GM23338 (cell line): ENCODE data around the gene NKAIN2. TPM values are rescaled to one million over a fixed set of nuclear protein-coding genes. Genes with fewer than 3 reads are reported as not detected.

Source experiments
- ATAC-seq: fragments of 200-7000 bp; cut with Tn5 transposase; 3 replicates; pipeline ENCODE4 v1.9.1; 2020
- DNase-seq: peaks from one replicate; pipeline ENCODE4 v3.0.0-alpha.2; 2015; ENCODE audit warnings: low spot score
- H2AFZ ChIP-seq: fragments of 200-600 bp; sonication (generic); 2 replicates; pipeline ENCODE4 v1.8.0; 2016; ENCODE audit warnings: antibody characterized with exemption, mild to moderate bottlenecking, moderate library complexity
- H3F3A ChIP-seq: fragments of 200-600 bp; sonication (generic); replicated peaks from 2 replicates; pipeline ENCODE4 v1.8.0; 2017; ENCODE audit warnings: antibody characterized with exemption, mixed run types, low read depth
- H3K27ac ChIP-seq: fragments of 200-600 bp; sonication (generic); 2 replicates; pipeline ENCODE4 v1.6.1; 2016; ENCODE audit warnings: low read depth
- H3K27me3 ChIP-seq: fragments of 200-600 bp; sonication (generic); 2 replicates; pipeline ENCODE4 v1.8.0; 2016; ENCODE audit warnings: mild to moderate bottlenecking, mixed run types, moderate library complexity; ENCODE audit not compliant: insufficient read depth
- H3K36me3 ChIP-seq: fragments of 200-600 bp; sonication (generic); 2 replicates; pipeline ENCODE4 v1.8.0; 2016; ENCODE audit warnings: mild to moderate bottlenecking; ENCODE audit not compliant: insufficient read depth
- H3K4me1 ChIP-seq: fragments of 200-600 bp; sonication (generic); 2 replicates; pipeline ENCODE4 v1.8.0; 2016; ENCODE audit warnings: mild to moderate bottlenecking, moderate library complexity; ENCODE audit not compliant: insufficient read depth
- H3K4me2 ChIP-seq: fragments of 200-600 bp; sonication (generic); 2 replicates; pipeline ENCODE4 v1.7.1; 2017; ENCODE audit warnings: mixed run types
- H3K4me3 ChIP-seq: fragments of 200-600 bp; sonication (generic); 2 replicates; pipeline ENCODE4 v1.6.1; 2016; ENCODE audit warnings: mixed run types
- H3K79me2 ChIP-seq: fragments of 200-600 bp; sonication (generic); replicated peaks from 2 replicates; pipeline ENCODE4 v1.8.0; 2017; ENCODE audit warnings: mild to moderate bottlenecking; ENCODE audit not compliant: insufficient read depth
- H3K9me2 ChIP-seq: fragments of 200-600 bp; sonication (generic); 2 replicates; pipeline ENCODE4 v1.8.0; 2017; ENCODE audit not compliant: insufficient read depth
- H4K20me1 ChIP-seq: fragments of 200-600 bp; sonication (generic); replicated peaks from 2 replicates; pipeline ENCODE4 v1.8.0; 2017; ENCODE audit warnings: mild to moderate bottlenecking; ENCODE audit not compliant: insufficient read depth
- H3K27ac Mint-ChIP-seq: 2 replicates; pipeline ENCODE4 v1.8.0; 2020; ENCODE audit warnings: inconsistent platforms, mild to moderate bottlenecking, moderate library complexity, mixed read lengths
- H3K27me3 Mint-ChIP-seq: 3 replicates; pipeline ENCODE4 v1.8.0; 2022; ENCODE audit warnings: low read depth, mild to moderate bottlenecking, moderate library complexity, mixed read lengths, inconsistent platforms; ENCODE audit not compliant: insufficient read depth, poor library complexity
- H3K36me3 Mint-ChIP-seq: 3 replicates; pipeline ENCODE4 v1.8.0; 2021; ENCODE audit warnings: low read depth, mild to moderate bottlenecking, inconsistent platforms, moderate library complexity, mixed read lengths
- H3K4me1 Mint-ChIP-seq: 3 replicates; pipeline ENCODE4 v1.8.0; 2020; ENCODE audit warnings: mild to moderate bottlenecking, inconsistent platforms, mixed read lengths
- H3K4me3 Mint-ChIP-seq: 3 replicates; pipeline ENCODE4 v1.8.0; 2021; ENCODE audit warnings: moderate library complexity, mild to moderate bottlenecking, inconsistent platforms, mixed read lengths
- H3K9me3 Mint-ChIP-seq: 3 replicates; pipeline ENCODE4 v1.8.0; 2020; ENCODE audit warnings: moderate library complexity, mild to moderate bottlenecking, inconsistent platforms, mixed read lengths
- CREB1 ChIP-seq: fragments of 250-450 bp; sonication (Bioruptor Pico); IDR thresholded peaks from 2 replicates; pipeline ENCODE4 v1.5.0; 2020; ENCODE audit warnings: low read depth, mild to moderate bottlenecking, moderate library complexity
- CTCF ChIP-seq, 2 experiments: fragments of 200-600 bp in 1 of 2; sonication (generic) in 1 of 2; conservative IDR thresholded peaks; 2 replicates each; pipeline versions ENCODE4 v1.5.1 to v1.6.1; 2016 to 2017; ENCODE audit warnings: antibody characterized with exemption in 2 of 2, low read depth in 2 of 2, mild to moderate bottlenecking in 2 of 2, moderate library complexity in 1 of 2
- ETS1 ChIP-seq: IDR thresholded peaks from 2 replicates; pipeline ENCODE4 v1.6.1; 2016; ENCODE audit warnings: antibody characterized with exemption
- EZH2 ChIP-seq: fragments of 200-600 bp; sonication (generic); IDR thresholded peaks from one replicate; pipeline ENCODE4 v1.8.0; 2017; ENCODE audit warnings: antibody characterized with exemption, mild to moderate bottlenecking, low read depth; ENCODE audit not compliant: unreplicated experiment
- EZH2phosphoT487 ChIP-seq: fragments of 200-600 bp; sonication (generic); IDR thresholded peaks from one replicate; pipeline ENCODE4 v1.8.1; 2018; ENCODE audit warnings: antibody characterized with exemption; ENCODE audit not compliant: unreplicated experiment
- JUNB ChIP-seq: IDR thresholded peaks from one replicate; pipeline ENCODE4 v1.6.1; 2016; ENCODE audit warnings: antibody characterized with exemption; ENCODE audit not compliant: unreplicated experiment
- NANOG ChIP-seq: IDR thresholded peaks from 2 replicates; pipeline ENCODE4 v1.6.1; 2016; ENCODE audit warnings: antibody characterized with exemption, borderline replicate concordance
- POLR2AphosphoS5 ChIP-seq: IDR thresholded peaks from 2 replicates; pipeline ENCODE4 v1.6.1; 2016; ENCODE audit warnings: antibody characterized with exemption, low read depth
- REST ChIP-seq: IDR thresholded peaks from one replicate; pipeline ENCODE4 v1.6.1; 2018; ENCODE audit warnings: antibody characterized with exemption; ENCODE audit not compliant: unreplicated experiment
- STAT1 ChIP-seq: IDR thresholded peaks from one replicate; pipeline ENCODE4 v1.6.1; 2016; ENCODE audit warnings: antibody characterized with exemption; ENCODE audit not compliant: unreplicated experiment
- ZNF114 ChIP-seq: fragments of 250-450 bp; sonication (Bioruptor Pico); IDR thresholded peaks from 2 replicates; pipeline ENCODE4 v1.5.0; 2020; ENCODE audit warnings: mild to moderate bottlenecking, moderate library complexity
- ZNF331 ChIP-seq: fragments of 250-450 bp; sonication (Bioruptor Pico); IDR thresholded peaks from 2 replicates; pipeline ENCODE4 v1.5.0; 2020; ENCODE audit warnings: low read depth, mild to moderate bottlenecking, moderate library complexity
- polyA plus RNA-seq: library from polyadenylated mRNA; unstranded; fragments of >200 nt; fragmentation: Nextera tagmentation; extraction: Ambion mirVana; gene quantifications from 2 replicates; pipeline ENCODE4 v1.2.1, GENCODE V29; 2016
- total RNA-seq: library from RNA; depleted of rRNA; stranded (reverse); fragments of >200 nt; shearing (Covaris generic); gene quantifications from 2 replicates; pipeline ENCODE4 v1.2.3, GENCODE V29; 2014
- TF ChIP-seq, protein P1 (sequence below): fragments of 250-450 bp; sonication (Bioruptor Pico); IDR thresholded peaks from 2 replicates; pipeline ENCODE4 v1.5.0; 2020; ENCODE audit warnings: mild to moderate bottlenecking, moderate library complexity

NKAIN2 gene
- total and polyA plus RNA-seq, 2 experiments from 2014 or later: 0.39 to 1.1 TPM

DNA sequence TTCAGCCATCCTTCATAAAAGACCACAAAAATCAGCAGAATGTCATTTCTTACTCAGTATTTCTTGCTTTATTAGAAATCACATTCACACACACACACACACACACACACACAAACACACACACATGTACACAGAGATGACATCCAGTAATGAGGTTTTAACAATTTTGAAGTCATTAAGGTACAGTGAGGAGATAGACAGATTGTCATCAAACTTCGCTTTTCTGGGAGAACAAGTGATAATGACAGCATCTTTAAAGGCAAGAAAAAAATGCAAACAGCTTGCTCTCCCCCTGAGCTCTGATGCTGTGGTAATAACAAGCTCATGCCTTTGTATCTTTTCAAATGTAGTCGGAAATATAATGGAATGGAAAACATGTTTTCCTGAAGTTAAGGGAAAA, 974.2 kb downstream of the NKAIN2 start:
- H3K27me3 ChIP-seq: no peaks in the 10 kb centered on the region
- no peak overlapping the region for H3K4me3 ChIP-seq
- Mint-ChIP-seq H3K27ac (no peak overlapping the region), H3K9me3 (no peaks in the 10 kb centered on the region), H3K27me3 (no peaks in the 10 kb centered on the region), H3K4me3 (no peak overlapping the region), H3K4me1 (no peaks in the 10 kb centered on the region), H3K36me3 (no peaks in the 10 kb centered on the region)
- TF ChIP-seq, protein P1, sequence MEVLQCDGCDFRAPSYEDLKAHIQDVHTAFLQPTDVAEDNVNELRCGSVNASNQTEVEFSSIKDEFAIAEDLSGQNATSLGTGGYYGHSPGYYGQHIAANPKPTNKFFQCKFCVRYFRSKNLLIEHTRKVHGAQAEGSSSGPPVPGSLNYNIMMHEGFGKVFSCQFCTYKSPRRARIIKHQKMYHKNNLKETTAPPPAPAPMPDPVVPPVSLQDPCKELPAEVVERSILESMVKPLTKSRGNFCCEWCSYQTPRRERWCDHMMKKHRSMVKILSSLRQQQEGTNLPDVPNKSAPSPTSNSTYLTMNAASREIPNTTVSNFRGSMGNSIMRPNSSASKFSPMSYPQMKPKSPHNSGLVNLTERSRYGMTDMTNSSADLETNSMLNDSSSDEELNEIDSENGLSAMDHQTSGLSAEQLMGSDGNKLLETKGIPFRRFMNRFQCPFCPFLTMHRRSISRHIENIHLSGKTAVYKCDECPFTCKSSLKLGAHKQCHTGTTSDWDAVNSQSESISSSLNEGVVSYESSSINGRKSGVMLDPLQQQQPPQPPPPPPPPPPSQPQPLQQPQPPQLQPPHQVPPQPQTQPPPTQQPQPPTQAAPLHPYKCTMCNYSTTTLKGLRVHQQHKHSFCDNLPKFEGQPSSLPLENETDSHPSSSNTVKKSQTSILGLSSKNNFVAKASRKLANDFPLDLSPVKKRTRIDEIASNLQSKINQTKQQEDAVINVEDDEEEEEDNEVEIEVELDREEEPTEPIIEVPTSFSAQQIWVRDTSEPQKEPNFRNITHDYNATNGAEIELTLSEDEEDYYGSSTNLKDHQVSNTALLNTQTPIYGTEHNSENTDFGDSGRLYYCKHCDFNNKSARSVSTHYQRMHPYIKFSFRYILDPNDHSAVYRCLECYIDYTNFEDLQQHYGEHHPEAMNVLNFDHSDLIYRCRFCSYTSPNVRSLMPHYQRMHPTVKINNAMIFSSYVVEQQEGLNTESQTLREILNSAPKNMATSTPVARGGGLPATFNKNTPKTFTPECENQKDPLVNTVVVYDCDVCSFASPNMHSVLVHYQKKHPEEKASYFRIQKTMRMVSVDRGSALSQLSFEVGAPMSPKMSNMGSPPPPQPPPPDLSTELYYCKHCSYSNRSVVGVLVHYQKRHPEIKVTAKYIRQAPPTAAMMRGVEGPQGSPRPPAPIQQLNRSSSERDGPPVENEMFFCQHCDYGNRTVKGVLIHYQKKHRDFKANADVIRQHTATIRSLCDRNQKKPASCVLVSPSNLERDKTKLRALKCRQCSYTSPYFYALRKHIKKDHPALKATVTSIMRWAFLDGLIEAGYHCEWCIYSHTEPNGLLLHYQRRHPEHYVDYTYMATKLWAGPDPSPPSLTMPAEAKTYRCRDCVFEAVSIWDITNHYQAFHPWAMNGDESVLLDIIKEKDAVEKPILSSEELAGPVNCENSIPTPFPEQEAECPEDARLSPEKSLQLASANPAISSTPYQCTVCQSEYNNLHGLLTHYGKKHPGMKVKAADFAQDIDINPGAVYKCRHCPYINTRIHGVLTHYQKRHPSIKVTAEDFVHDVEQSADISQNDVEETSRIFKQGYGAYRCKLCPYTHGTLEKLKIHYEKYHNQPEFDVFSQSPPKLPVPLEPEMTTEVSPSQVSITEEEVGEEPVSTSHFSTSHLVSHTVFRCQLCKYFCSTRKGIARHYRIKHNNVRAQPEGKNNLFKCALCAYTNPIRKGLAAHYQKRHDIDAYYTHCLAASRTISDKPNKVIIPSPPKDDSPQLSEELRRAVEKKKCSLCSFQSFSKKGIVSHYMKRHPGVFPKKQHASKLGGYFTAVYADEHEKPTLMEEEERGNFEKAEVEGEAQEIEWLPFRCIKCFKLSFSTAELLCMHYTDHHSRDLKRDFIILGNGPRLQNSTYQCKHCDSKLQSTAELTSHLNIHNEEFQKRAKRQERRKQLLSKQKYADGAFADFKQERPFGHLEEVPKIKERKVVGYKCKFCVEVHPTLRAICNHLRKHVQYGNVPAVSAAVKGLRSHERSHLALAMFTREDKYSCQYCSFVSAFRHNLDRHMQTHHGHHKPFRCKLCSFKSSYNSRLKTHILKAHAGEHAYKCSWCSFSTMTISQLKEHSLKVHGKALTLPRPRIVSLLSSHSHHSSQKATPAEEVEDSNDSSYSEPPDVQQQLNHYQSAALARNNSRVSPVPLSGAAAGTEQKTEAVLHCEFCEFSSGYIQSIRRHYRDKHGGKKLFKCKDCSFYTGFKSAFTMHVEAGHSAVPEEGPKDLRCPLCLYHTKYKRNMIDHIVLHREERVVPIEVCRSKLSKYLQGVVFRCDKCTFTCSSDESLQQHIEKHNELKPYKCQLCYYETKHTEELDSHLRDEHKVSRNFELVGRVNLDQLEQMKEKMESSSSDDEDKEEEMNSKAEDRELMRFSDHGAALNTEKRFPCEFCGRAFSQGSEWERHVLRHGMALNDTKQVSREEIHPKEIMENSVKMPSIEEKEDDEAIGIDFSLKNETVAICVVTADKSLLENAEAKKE (CRISPR knock-in tag): no peak
- TF ChIP-seq POLR2AphosphoS5 (no peak), REST (no peak), EZH2phosphoT487 (no peak), STAT1 (no peak), JUNB (no peak), EZH2 (no peak), ETS1 (no peak), ZNF331 (CRISPR knock-in tag) (no peak), CREB1 (CRISPR knock-in tag) (no peak), CTCF (conservative IDR thresholded peaks at IDR 0.05; ENCODE audit: low read depth in 2 of 2) (no peak), NANOG (no peak), ZNF114 (CRISPR knock-in tag) (no peak)
- no peak for ATAC-seq
- H3K79me2 ChIP-seq: no peaks in the 10 kb centered on the region
- H3K27ac ChIP-seq: no peak overlapping the region
- no peaks in the 10 kb centered on the region for H3K4me1 ChIP-seq
- no peak overlapping the region for H3K4me2 ChIP-seq
- no peaks in the 10 kb centered on the region for H4K20me1 ChIP-seq
- no peaks in the 10 kb centered on the region for H3K36me3 ChIP-seq
- no peak for DNase-seq
- no peaks in the 10 kb centered on the region for H3F3A ChIP-seq
- H3K9me2 ChIP-seq: no peaks in the 10 kb centered on the region
- H2AFZ ChIP-seq: no peak overlapping the region
